ENCODE measurements around the gene MEPE.
A peak's percentile ranks its signal among the peaks of the same experiment; 100 is the strongest.

Gene MEPE

DNA sequence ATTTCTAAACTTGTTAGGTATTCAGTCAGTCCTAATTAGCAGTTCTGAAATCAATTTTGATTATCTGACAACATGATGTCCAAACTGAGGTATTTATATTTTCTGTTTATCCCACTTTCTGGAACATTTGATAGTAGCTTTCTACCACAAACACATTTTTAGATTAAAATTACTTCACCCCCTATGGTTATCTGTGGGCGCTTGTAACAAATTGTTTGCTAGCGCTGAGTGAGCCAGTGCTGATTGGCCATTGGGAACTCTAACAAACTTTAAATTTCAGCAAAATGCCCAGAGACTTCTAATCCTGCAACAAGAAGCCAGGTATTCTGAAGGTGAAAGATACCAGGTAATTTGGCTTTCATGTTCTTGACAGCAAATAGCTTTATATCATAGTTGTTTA is at the start of gene MEPE:
Gene MEPE (plus strand): TSS at position 301 of the 400 bp plus-strand sequence. CDS start 1,746 bp downstream, outside the sequence.
- Histone ChIP-seq H3K9ac (ENCODE audit: low read length in 5 of 5) (no peak within 1 kb of the TSS), H3K27ac (ENCODE audit: low read depth, low read length) (no peak within 1 kb of the TSS), H3K36me3 (ENCODE audit: control insufficient read depth in 5 of 5, insufficient read depth in 5 of 5, low read length in 5 of 5) (no peaks in the 10 kb centered on the region), H3K4me1 (ENCODE audit: control insufficient read depth in 5 of 5, insufficient read depth in 5 of 5, low read length in 5 of 5) (no peaks in the 10 kb centered on the region), H3K4me3 (ENCODE audit: low read depth in 1 of 5, low read length in 5 of 5) (no peak within 1 kb of the TSS), H3K9me3 (ENCODE audit: control insufficient read depth in 5 of 5, low read length in 5 of 5) (no peaks in the 10 kb centered on the region), H3K27me3 (ENCODE audit: control insufficient read depth in 5 of 5, insufficient read depth in 4 of 5, low read length in 5 of 5) (no peaks in the 10 kb centered on the region)

GRCh38 chr4:87783781-87784180 is 49.0 kb upstream of the MEPE start:
- peaks cover 0 to 11% (median 0%) of the 10 kb centered on the region in 5 donors for H3K4me1 ChIP-seq (ENCODE audit: control insufficient read depth in 5 of 5, insufficient read depth in 5 of 5, low read length in 5 of 5)
- no peaks in the 10 kb centered on the region for H3K27me3 ChIP-seq (ENCODE audit: control insufficient read depth in 5 of 5, insufficient read depth in 4 of 5, low read length in 5 of 5)
- no peak overlapping the region for H3K9ac ChIP-seq (ENCODE audit: low read length in 5 of 5)
- no peaks in the 10 kb centered on the region for H3K36me3 ChIP-seq (ENCODE audit: control insufficient read depth in 5 of 5, insufficient read depth in 5 of 5, low read length in 5 of 5)
- no peaks in the 10 kb centered on the region for H3K9me3 ChIP-seq (ENCODE audit: control insufficient read depth in 5 of 5, low read length in 5 of 5)
- no peak overlapping the region for H3K27ac ChIP-seq (ENCODE audit: low read depth, low read length)
- no peak overlapping the region for H3K4me3 ChIP-seq (ENCODE audit: low read depth in 1 of 5, low read length in 5 of 5)

- Histone ChIP-seq H3K4me3 (ENCODE audit: low read depth in 1 of 5, low read length in 5 of 5) (no peak overlapping the region), H3K27me3 (ENCODE audit: control insufficient read depth in 5 of 5, insufficient read depth in 4 of 5, low read length in 5 of 5) (no peaks in the 10 kb centered on the region), H3K36me3 (ENCODE audit: control insufficient read depth in 5 of 5, insufficient read depth in 5 of 5, low read length in 5 of 5) (no peaks in the 10 kb centered on the region), H3K27ac (ENCODE audit: low read depth, low read length) (no peak overlapping the region), H3K9me3 (ENCODE audit: control insufficient read depth in 5 of 5, low read length in 5 of 5) (no peaks in the 10 kb centered on the region), H3K9ac (ENCODE audit: low read length in 5 of 5) (no peak overlapping the region), H3K4me1 (ENCODE audit: control insufficient read depth in 5 of 5, insufficient read depth in 5 of 5, low read length in 5 of 5) (peaks cover 0 to 11% (median 0%) of the 10 kb centered on the region in 5 donors)
Measured at GRCh38 chr4:87785731-87786509, 46.8 kb upstream of the MEPE start.

- Histone ChIP-seq H3K4me1 (ENCODE audit: control insufficient read depth in 5 of 5, insufficient read depth in 5 of 5, low read length in 5 of 5) (no peaks in the 10 kb centered on the region), H3K9ac (ENCODE audit: low read length in 5 of 5) (no peak within 1 kb of the TSS), H3K27me3 (ENCODE audit: control insufficient read depth in 5 of 5, insufficient read depth in 4 of 5, low read length in 5 of 5) (no peaks in the 10 kb centered on the region), H3K27ac (ENCODE audit: low read depth, low read length) (no peak within 1 kb of the TSS), H3K4me3 (ENCODE audit: low read depth in 1 of 5, low read length in 5 of 5) (no peak within 1 kb of the TSS), H3K9me3 (ENCODE audit: control insufficient read depth in 5 of 5, low read length in 5 of 5) (no peaks in the 10 kb centered on the region), H3K36me3 (ENCODE audit: control insufficient read depth in 5 of 5, insufficient read depth in 5 of 5, low read length in 5 of 5) (no peaks in the 10 kb centered on the region)
Measured at GRCh38 chr4:87799301-87800113, 33.3 kb upstream of the MEPE start, which contains the start of gene IBSP. Gene IBSP (plus strand): TSS chr4:87799554. CDS start chr4:87802362, 2,808 bp downstream.

DNA sequence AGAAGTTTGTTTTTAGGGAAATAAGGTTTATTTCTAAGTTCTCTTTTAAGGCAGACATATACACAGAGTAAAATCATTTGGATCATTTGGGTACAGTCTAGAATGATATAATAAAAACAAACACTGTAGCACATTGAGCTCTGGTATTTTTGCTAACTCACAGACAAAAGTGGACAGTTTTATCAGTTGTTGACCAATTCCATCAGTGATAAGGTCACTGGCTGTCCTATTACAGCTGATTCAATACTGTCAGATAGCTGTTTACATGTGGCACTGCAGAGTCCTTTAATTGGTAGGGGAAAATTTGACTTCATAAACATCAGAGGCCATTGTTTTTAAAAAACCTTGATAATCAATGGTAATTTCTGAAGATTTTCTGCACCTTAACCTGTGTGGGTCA is 29.9 kb upstream of the MEPE start:
- Histone ChIP-seq H3K9ac (ENCODE audit: low read length in 5 of 5) (no peak overlapping the region), H3K27ac (ENCODE audit: low read depth, low read length) (no peak overlapping the region), H3K4me3 (ENCODE audit: low read depth in 1 of 5, low read length in 5 of 5) (no peak overlapping the region), H3K27me3 (ENCODE audit: control insufficient read depth in 5 of 5, insufficient read depth in 4 of 5, low read length in 5 of 5) (no peaks in the 10 kb centered on the region), H3K36me3 (ENCODE audit: control insufficient read depth in 5 of 5, insufficient read depth in 5 of 5, low read length in 5 of 5) (no peaks in the 10 kb centered on the region), H3K9me3 (ENCODE audit: control insufficient read depth in 5 of 5, low read length in 5 of 5) (no peaks in the 10 kb centered on the region), H3K4me1 (ENCODE audit: control insufficient read depth in 5 of 5, insufficient read depth in 5 of 5, low read length in 5 of 5) (peaks cover 0 to 20% (median 12%) of the 10 kb centered on the region in 5 donors)

DNA sequence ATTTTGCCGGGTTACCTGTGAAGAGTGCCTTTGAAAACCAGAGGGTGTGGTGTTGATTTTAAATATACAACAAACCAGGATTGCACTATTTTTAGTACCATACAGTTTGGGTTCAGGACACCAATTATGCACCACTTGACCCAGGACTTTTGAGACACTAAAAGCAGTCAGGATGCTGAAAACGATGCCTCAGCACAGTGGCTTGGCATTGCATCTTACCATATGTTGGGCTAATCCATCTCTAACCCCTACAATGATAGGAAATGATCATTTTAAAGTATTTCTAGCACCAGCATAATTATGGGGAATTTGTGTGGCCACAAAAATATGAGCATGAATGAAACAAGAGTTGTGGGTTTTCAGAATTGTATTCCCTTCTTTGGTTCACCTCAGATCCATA is 29.3 kb upstream of the MEPE start:
- Histone ChIP-seq H3K27ac (ENCODE audit: low read depth, low read length) (no peak overlapping the region), H3K27me3 (ENCODE audit: control insufficient read depth in 5 of 5, insufficient read depth in 4 of 5, low read length in 5 of 5) (no peaks in the 10 kb centered on the region), H3K4me3 (ENCODE audit: low read depth in 1 of 5, low read length in 5 of 5) (no peak overlapping the region), H3K9me3 (ENCODE audit: control insufficient read depth in 5 of 5, low read length in 5 of 5) (no peaks in the 10 kb centered on the region), H3K9ac (ENCODE audit: low read length in 5 of 5) (no peak overlapping the region), H3K4me1 (ENCODE audit: control insufficient read depth in 5 of 5, insufficient read depth in 5 of 5, low read length in 5 of 5) (peaks cover 0 to 21% (median 13%) of the 10 kb centered on the region in 5 donors), H3K36me3 (ENCODE audit: control insufficient read depth in 5 of 5, insufficient read depth in 5 of 5, low read length in 5 of 5) (no peaks in the 10 kb centered on the region)

DNA sequence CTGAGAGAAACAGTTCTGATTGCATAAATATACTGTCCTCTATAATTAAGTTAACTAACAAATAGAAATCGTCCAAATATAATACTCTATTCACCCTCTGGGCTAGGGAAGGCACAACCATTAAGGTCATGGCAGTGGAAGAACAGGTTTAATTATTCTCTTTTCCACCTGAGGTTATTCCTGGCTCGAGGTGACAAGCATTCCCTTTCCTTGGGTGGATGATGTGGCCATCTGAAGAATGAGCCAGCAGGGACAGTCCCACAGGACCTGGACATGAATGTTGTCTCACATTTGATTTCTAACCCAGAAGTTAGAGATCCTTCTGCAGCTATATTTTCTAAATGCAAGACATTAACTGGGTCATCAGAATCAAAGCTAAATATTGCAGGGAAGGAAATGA is 27.9 kb upstream of the MEPE start:
- H3K9ac ChIP-seq (ENCODE audit: low read length in 5 of 5) = no peak overlapping the region
- peaks cover 0 to 21% (median 13%) of the 10 kb centered on the region in 5 donors for H3K4me1 ChIP-seq (ENCODE audit: control insufficient read depth in 5 of 5, insufficient read depth in 5 of 5, low read length in 5 of 5)
- no peaks in the 10 kb centered on the region for H3K36me3 ChIP-seq (ENCODE audit: control insufficient read depth in 5 of 5, insufficient read depth in 5 of 5, low read length in 5 of 5)
- H3K9me3 ChIP-seq (ENCODE audit: control insufficient read depth in 5 of 5, low read length in 5 of 5) = no peaks in the 10 kb centered on the region
- no peak overlapping the region for H3K4me3 ChIP-seq (ENCODE audit: low read depth in 1 of 5, low read length in 5 of 5)
- H3K27me3 ChIP-seq (ENCODE audit: control insufficient read depth in 5 of 5, insufficient read depth in 4 of 5, low read length in 5 of 5) = no peaks in the 10 kb centered on the region
- no peak overlapping the region for H3K27ac ChIP-seq (ENCODE audit: low read depth, low read length)

DNA sequence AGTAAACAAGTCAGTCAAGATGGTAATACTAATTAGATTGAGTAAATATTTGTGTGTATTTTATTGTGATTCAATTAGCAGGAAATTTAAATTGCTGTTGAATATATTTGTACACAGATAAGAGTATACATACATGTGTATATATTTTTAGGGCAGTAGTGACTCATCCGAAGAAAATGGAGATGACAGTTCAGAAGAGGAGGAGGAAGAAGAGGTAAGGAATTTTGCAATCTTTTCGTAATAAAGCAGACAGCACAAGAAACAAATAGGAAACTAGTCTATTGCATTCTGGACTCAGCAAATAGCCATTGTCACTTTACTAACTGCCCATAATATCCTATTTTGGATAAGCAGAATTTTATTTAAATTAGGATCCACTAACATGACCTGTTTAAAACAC is 26.8 kb upstream of the MEPE start:
- Histone ChIP-seq H3K4me1 (ENCODE audit: control insufficient read depth in 5 of 5, insufficient read depth in 5 of 5, low read length in 5 of 5) (peaks cover 0 to 21% (median 13%) of the 10 kb centered on the region in 5 donors), H3K27me3 (ENCODE audit: control insufficient read depth in 5 of 5, insufficient read depth in 4 of 5, low read length in 5 of 5) (no peaks in the 10 kb centered on the region), H3K36me3 (ENCODE audit: control insufficient read depth in 5 of 5, insufficient read depth in 5 of 5, low read length in 5 of 5) (no peaks in the 10 kb centered on the region), H3K27ac (ENCODE audit: low read depth, low read length) (no peak overlapping the region), H3K4me3 (ENCODE audit: low read depth in 1 of 5, low read length in 5 of 5) (no peak overlapping the region), H3K9me3 (ENCODE audit: control insufficient read depth in 5 of 5, low read length in 5 of 5) (no peaks in the 10 kb centered on the region), H3K9ac (ENCODE audit: low read length in 5 of 5) (no peak overlapping the region)

GRCh38 chr4:87806520-87806919 is 26.2 kb upstream of the MEPE start:
- Histone ChIP-seq H3K4me1 (ENCODE audit: control insufficient read depth in 5 of 5, insufficient read depth in 5 of 5, low read length in 5 of 5) (peaks cover 0 to 21% (median 13%) of the 10 kb centered on the region in 5 donors), H3K27me3 (ENCODE audit: control insufficient read depth in 5 of 5, insufficient read depth in 4 of 5, low read length in 5 of 5) (no peaks in the 10 kb centered on the region), H3K36me3 (ENCODE audit: control insufficient read depth in 5 of 5, insufficient read depth in 5 of 5, low read length in 5 of 5) (no peaks in the 10 kb centered on the region), H3K9ac (ENCODE audit: low read length in 5 of 5) (no peak overlapping the region), H3K9me3 (ENCODE audit: control insufficient read depth in 5 of 5, low read length in 5 of 5) (no peaks in the 10 kb centered on the region), H3K27ac (ENCODE audit: low read depth, low read length) (peak overlapping the region; percentile 48), H3K4me3 (ENCODE audit: low read depth in 1 of 5, low read length in 5 of 5) (no peak overlapping the region)

- Histone ChIP-seq H3K4me1 (ENCODE audit: control insufficient read depth in 5 of 5, insufficient read depth in 5 of 5, low read length in 5 of 5) (peaks cover 0 to 21% (median 13%) of the 10 kb centered on the region in 5 donors), H3K9ac (ENCODE audit: low read length in 5 of 5) (no peak overlapping the region)
Measured at GRCh38 chr4:87807402-87807801, 25.4 kb upstream of the MEPE start.

More at GRCh38 chr4:87807402-87807801, 25.4 kb upstream of the MEPE start:
- no peaks in the 10 kb centered on the region for H3K9me3 ChIP-seq (ENCODE audit: control insufficient read depth in 5 of 5, low read length in 5 of 5)
- H3K27me3 ChIP-seq (ENCODE audit: control insufficient read depth in 5 of 5, insufficient read depth in 4 of 5, low read length in 5 of 5) = no peaks in the 10 kb centered on the region
- H3K36me3 ChIP-seq (ENCODE audit: control insufficient read depth in 5 of 5, insufficient read depth in 5 of 5, low read length in 5 of 5) = no peaks in the 10 kb centered on the region
- no peak overlapping the region for H3K4me3 ChIP-seq (ENCODE audit: low read depth in 1 of 5, low read length in 5 of 5)
- peak overlapping the region; percentile 48 for H3K27ac ChIP-seq (ENCODE audit: low read depth, low read length)

Measured in subcutaneous abdominal adipose tissue (tissue), 5 donors.